ENCODE results near the gene OPN1MW2. TPM values are rescaled to one million over a fixed set of nuclear protein-coding genes. Genes with fewer than 3 reads are reported as not detected.
"Not testable (repeated sequence)": the region's sequence is repeated elsewhere in the genome, so short reads cannot be mapped to it uniquely, and the experiment has no call there.

Gene OPN1MW2
- total RNA-seq, 1 experiment from 2014 or later = not detected

- CTCF ChIA-PET = interaction anchor here (0.7 kb wide), 1 partner anchor 113 kb away, joined by 3 read pairs; no protein-coding TSS in a partner anchor
- H3K27me3 ChIP-seq (replicated peaks; ENCODE audit: insufficient read depth, low read depth, low read length, poor library complexity); H3K4me1 ChIP-seq (ENCODE audit: insufficient read depth, low read length, poor library complexity, severe bottlenecking); DNase-seq (ENCODE audit: low spot score); H3K27ac ChIP-seq (ENCODE audit: low read depth, low read length, poor library complexity, severe bottlenecking); POLR2A ChIA-PET (ENCODE audit: low non-redundant PET); BruUV-seq (replicated peaks); intact Hi-C loops (cut with micrococcal nuclease; ENCODE audit: unreplicated experiment); H3K36me3 ChIP-seq (ENCODE audit: insufficient read depth, low read length, poor library complexity, severe bottlenecking); H3K9me3 ChIP-seq (ENCODE audit: low read depth, low read length, poor library complexity, severe bottlenecking); H3K4me3 ChIP-seq (ENCODE audit: low read depth, low read length, poor library complexity, severe bottlenecking): not testable (repeated sequence)
Measured at GRCh38 chrX:154209670-154210418, 9.7 kb upstream of the OPN1MW2 start.

DNA sequence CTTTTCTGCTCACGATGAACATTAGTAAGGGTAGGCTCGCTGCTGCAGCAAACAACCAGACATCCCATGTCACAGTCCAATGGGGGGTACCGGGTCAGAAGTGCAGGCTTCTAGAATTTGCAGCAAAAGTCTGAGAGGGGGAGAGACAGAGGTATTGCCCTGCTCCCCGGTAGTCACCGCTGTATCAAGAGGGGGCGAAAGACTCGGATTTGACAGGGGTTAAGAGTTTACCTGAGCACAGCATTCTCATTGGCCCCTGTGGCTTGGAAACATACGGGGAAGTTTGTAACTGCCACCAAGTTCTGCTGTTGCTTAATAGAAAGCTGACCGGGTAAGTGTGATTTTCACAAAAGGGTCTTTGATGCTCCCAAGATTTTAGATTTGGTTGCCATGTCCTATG lies 8.5 kb upstream of the OPN1MW2 start:
- H3K27me3 ChIP-seq (replicated peaks; ENCODE audit: insufficient read depth, low read depth, low read length, poor library complexity); H3K36me3 ChIP-seq (ENCODE audit: insufficient read depth, low read length, poor library complexity, severe bottlenecking); BruUV-seq (replicated peaks); H3K27ac ChIP-seq (ENCODE audit: low read depth, low read length, poor library complexity, severe bottlenecking); intact Hi-C loops (cut with micrococcal nuclease; ENCODE audit: unreplicated experiment); H3K9me3 ChIP-seq (ENCODE audit: low read depth, low read length, poor library complexity, severe bottlenecking); DNase-seq (ENCODE audit: low spot score); H3K4me3 ChIP-seq (ENCODE audit: low read depth, low read length, poor library complexity, severe bottlenecking); H3K4me1 ChIP-seq (ENCODE audit: insufficient read depth, low read length, poor library complexity, severe bottlenecking); POLR2A ChIA-PET (ENCODE audit: low non-redundant PET); CTCF ChIA-PET: not testable (repeated sequence)

GRCh38 chrX:154211499-154211898 lies 8.1 kb upstream of the OPN1MW2 start:
- H3K27ac ChIP-seq (ENCODE audit: low read depth, low read length, poor library complexity, severe bottlenecking); H3K4me3 ChIP-seq (ENCODE audit: low read depth, low read length, poor library complexity, severe bottlenecking); H3K27me3 ChIP-seq (replicated peaks; ENCODE audit: insufficient read depth, low read depth, low read length, poor library complexity); DNase-seq (ENCODE audit: low spot score); H3K4me1 ChIP-seq (ENCODE audit: insufficient read depth, low read length, poor library complexity, severe bottlenecking); CTCF ChIA-PET; POLR2A ChIA-PET (ENCODE audit: low non-redundant PET); intact Hi-C loops (cut with micrococcal nuclease; ENCODE audit: unreplicated experiment); BruUV-seq (replicated peaks); H3K36me3 ChIP-seq (ENCODE audit: insufficient read depth, low read length, poor library complexity, severe bottlenecking); H3K9me3 ChIP-seq (ENCODE audit: low read depth, low read length, poor library complexity, severe bottlenecking): not testable (repeated sequence)

DNA sequence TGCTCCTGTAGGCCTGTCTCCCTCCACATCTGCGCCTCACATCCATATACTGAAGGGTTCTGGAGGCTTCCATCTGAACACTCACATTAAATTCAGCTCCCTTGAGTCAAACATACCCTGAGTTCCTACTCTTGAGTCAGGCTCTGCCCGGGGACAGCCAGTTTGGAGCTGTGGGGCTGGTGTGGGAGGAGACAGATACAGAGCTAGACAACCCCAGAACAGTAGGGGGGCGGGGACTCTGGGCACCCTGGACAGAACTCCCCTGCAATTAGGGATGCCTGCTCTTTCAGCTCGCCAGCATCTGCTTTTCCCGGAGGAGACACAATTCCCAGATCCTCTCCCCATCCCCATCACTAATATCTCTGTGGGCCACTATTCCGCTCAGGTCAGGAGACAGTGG lies 5.7 kb downstream of the OPN1MW2 start:
- DNase-seq (ENCODE audit: low spot score); H3K4me3 ChIP-seq (ENCODE audit: low read depth, low read length, poor library complexity, severe bottlenecking); H3K9me3 ChIP-seq (ENCODE audit: low read depth, low read length, poor library complexity, severe bottlenecking); H3K4me1 ChIP-seq (ENCODE audit: insufficient read depth, low read length, poor library complexity, severe bottlenecking); intact Hi-C loops (cut with micrococcal nuclease; ENCODE audit: unreplicated experiment); H3K36me3 ChIP-seq (ENCODE audit: insufficient read depth, low read length, poor library complexity, severe bottlenecking); H3K27ac ChIP-seq (ENCODE audit: low read depth, low read length, poor library complexity, severe bottlenecking); BruUV-seq (replicated peaks); POLR2A ChIA-PET (ENCODE audit: low non-redundant PET); CTCF ChIA-PET; H3K27me3 ChIP-seq (replicated peaks; ENCODE audit: insufficient read depth, low read depth, low read length, poor library complexity): not testable (repeated sequence)

GRCh38 chrX:154226706-154227105 lies 7.2 kb downstream of the OPN1MW2 start:
- CTCF ChIA-PET; BruUV-seq (replicated peaks); intact Hi-C loops (cut with micrococcal nuclease; ENCODE audit: unreplicated experiment); H3K9me3 ChIP-seq (ENCODE audit: low read depth, low read length, poor library complexity, severe bottlenecking); H3K4me1 ChIP-seq (ENCODE audit: insufficient read depth, low read length, poor library complexity, severe bottlenecking); H3K36me3 ChIP-seq (ENCODE audit: insufficient read depth, low read length, poor library complexity, severe bottlenecking); POLR2A ChIA-PET (ENCODE audit: low non-redundant PET); DNase-seq (ENCODE audit: low spot score); H3K27ac ChIP-seq (ENCODE audit: low read depth, low read length, poor library complexity, severe bottlenecking); H3K27me3 ChIP-seq (replicated peaks; ENCODE audit: insufficient read depth, low read depth, low read length, poor library complexity); H3K4me3 ChIP-seq (ENCODE audit: low read depth, low read length, poor library complexity, severe bottlenecking): not testable (repeated sequence)

DNA sequence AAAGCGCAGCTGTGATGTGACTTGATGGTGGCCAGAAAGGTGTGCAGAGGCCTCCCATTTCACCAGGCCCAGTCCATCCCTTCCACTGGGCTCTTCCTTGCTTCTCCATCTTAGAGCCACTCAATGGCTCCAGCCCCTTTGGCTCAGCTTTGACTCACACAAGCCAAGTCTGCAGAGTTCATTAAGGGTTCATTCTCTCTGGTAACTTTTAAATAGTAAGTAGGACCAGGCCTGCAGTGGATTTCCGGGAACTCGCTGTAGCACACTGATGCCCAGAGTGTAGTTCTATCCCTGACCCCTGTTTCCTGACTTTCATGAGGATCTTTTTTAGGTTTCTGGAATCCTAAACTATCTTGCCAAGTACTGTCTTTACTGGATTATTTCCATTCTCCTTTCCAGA lies 11.9 kb downstream of the OPN1MW2 start:
- H3K27me3 ChIP-seq (replicated peaks; ENCODE audit: insufficient read depth, low read depth, low read length, poor library complexity); H3K4me3 ChIP-seq (ENCODE audit: low read depth, low read length, poor library complexity, severe bottlenecking); BruUV-seq (replicated peaks); CTCF ChIA-PET; intact Hi-C loops (cut with micrococcal nuclease; ENCODE audit: unreplicated experiment); H3K27ac ChIP-seq (ENCODE audit: low read depth, low read length, poor library complexity, severe bottlenecking); H3K4me1 ChIP-seq (ENCODE audit: insufficient read depth, low read length, poor library complexity, severe bottlenecking); POLR2A ChIA-PET (ENCODE audit: low non-redundant PET); DNase-seq (ENCODE audit: low spot score); H3K9me3 ChIP-seq (ENCODE audit: low read depth, low read length, poor library complexity, severe bottlenecking); H3K36me3 ChIP-seq (ENCODE audit: insufficient read depth, low read length, poor library complexity, severe bottlenecking): not testable (repeated sequence)

- H3K9me3 ChIP-seq (ENCODE audit: low read depth, low read length, poor library complexity, severe bottlenecking); DNase-seq (ENCODE audit: low spot score); H3K27me3 ChIP-seq (replicated peaks; ENCODE audit: insufficient read depth, low read depth, low read length, poor library complexity); H3K36me3 ChIP-seq (ENCODE audit: insufficient read depth, low read length, poor library complexity, severe bottlenecking); H3K4me3 ChIP-seq (ENCODE audit: low read depth, low read length, poor library complexity, severe bottlenecking); H3K4me1 ChIP-seq (ENCODE audit: insufficient read depth, low read length, poor library complexity, severe bottlenecking); CTCF ChIA-PET; intact Hi-C loops (cut with micrococcal nuclease; ENCODE audit: unreplicated experiment); POLR2A ChIA-PET (ENCODE audit: low non-redundant PET); H3K27ac ChIP-seq (ENCODE audit: low read depth, low read length, poor library complexity, severe bottlenecking); BruUV-seq (replicated peaks): not testable (repeated sequence)
Measured at GRCh38 chrX:154233620-154234019, 14.1 kb downstream of the OPN1MW2 start.

Measured in A673 (cell line).